ENCODE data around the gene GCN1.

- TF ChIP-seq EZH2 (IDR thresholded peaks at IDR 0.05; ENCODE audit: borderline replicate concordance, control insufficient read depth, low read depth, low read length) (no peak), CTCF (IDR thresholded peaks at IDR 0.05 in 2 of 3, conservative IDR thresholded peaks at IDR 0.05 in 1 of 3; ENCODE audit: control insufficient read depth in 2 of 3, extremely low read depth in 1 of 3, insufficient read depth in 1 of 3, low read depth in 3 of 3, low read length in 3 of 3) (no peak), CBFB (IDR thresholded peaks at IDR 0.05; ENCODE audit: low read depth) (no peak), NFIC (IDR thresholded peaks at IDR 0.05; ENCODE audit: low read depth, low read length) (no peak)
These were observed 29.2 kb upstream of the GCN1 start for GRCh38 chr12:120223458-120224303.
